GM10248 (cell line): ENCODE data around the gene ZNF205.

Experiments used
- CTCF ChIA-PET: fragments of 300-600 bp; sonication (Branson Sonifier 250); formaldehyde crosslinking; extraction: SDS; loops from one replicate; lab custom pipeline; 2021; ENCODE audit warnings: antibody characterized with exemption; lab: Yijun Ruan, JAX
- POLR2A ChIA-PET: fragments of 350-650 bp; sonication (Branson Sonifier 250); formaldehyde crosslinking; extraction: SDS; loops from one replicate; lab custom pipeline; 2020; ENCODE audit warnings: antibody characterized with exemption; lab: Yijun Ruan, JAX
- DNase-seq: peaks from one replicate; pipeline ENCODE4 v3.0.0; 2012; ENCODE audit errors: extremely low spot score
- CTCF ChIP-seq: IDR thresholded peaks from 2 replicates; pipeline ENCODE4 v1.5.1; 2012; ENCODE audit warnings: mild to moderate bottlenecking, low read depth; ENCODE audit errors: extremely low read depth, missing control alignments, control extremely low read depth

ZNF205 gene

DNA sequence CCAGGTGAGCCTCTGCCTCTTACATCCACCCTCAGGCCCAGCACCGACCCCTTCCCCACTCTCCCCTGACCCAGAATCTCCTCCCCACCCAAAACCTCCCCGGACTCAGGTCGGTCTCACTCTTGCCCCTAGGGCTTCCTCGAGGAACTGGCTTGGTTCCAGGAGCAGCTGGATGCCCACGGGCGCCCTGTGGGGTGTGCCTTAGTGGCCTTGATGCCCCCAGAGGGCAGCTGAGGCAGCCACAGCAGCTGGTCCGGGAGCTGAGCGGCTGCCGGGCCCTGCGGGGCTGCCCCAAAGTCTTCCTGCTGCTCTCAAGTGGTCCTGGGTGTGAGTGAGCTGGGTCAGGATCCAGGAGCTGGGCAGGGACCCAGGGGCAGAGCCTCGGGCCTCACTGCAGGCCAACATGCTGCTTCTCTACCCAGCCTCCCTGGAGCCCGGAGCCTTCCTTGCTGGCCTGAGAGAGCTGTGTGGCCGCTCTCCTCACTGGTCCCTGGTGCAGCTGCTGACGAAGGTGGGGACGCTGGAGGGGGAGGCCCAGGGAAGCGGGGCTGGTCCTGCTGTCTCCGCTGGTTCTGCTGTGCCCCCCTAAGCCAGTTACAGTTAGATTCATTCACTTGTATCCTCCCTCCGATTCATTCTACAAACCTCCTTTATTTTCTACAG is 32.1 kb downstream of the ZNF205 start:
- POLR2A ChIA-PET, result interaction anchor here (0.6 kb wide), 1 partner anchor 70 kb away, joined by 3 read pairs; no protein-coding TSS in a partner anchor
- no peak for DNase-seq

DNA sequence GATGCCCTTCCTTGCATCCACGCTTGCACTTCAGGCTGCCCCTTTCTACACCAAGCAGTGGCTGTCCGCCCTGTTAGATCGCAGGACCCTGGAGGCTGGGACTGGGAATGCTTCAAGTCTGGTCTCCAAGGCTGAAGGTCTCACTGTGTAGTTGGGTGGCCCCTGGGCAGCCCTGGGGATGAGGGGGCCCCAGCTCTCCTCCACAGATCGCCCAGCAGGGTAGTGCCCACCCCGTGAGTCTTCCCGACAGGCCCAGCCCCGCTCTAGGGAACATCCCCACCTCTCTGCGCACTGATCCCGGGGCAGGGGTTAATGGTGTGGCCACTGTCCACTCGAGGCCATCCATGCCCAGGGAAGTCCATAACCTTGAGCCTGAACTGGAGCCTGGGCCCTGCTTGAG is 32.8 kb downstream of the ZNF205 start:
- CTCF ChIA-PET, result interaction anchor here (1.0 to 11.2 kb wide), 2 partner anchors 14 to 85 kb away, joined by 3 to 189 read pairs; partner anchors contain the start of gene ZNF213

More for the DNA sequence above, 32.1 kb downstream of the ZNF205 start:
- no peak for TF ChIP-seq CTCF
- CTCF ChIA-PET, result interaction anchor here (11.2 kb wide), 1 partner anchor 13 kb away, joined by 189 read pairs; the partner anchor contains the start of gene ZNF213

GRCh38 chr16:3145660-3146059 is 33.3 kb downstream of the ZNF205 start:
- TF ChIP-seq CTCF, result no peak
- no peak for DNase-seq
- CTCF ChIA-PET, result interaction anchor here (1.0 to 11.2 kb wide), 2 partner anchors 14 to 86 kb away, joined by 3 to 189 read pairs; partner anchors contain the start of gene ZNF213
- POLR2A ChIA-PET, result no interaction called here

More for the DNA sequence above, 32.8 kb downstream of the ZNF205 start:
- TF ChIP-seq CTCF, result no peak
- DNase-seq, result no peak
- POLR2A ChIA-PET, result interaction anchor here (0.6 kb wide), 1 partner anchor 70 kb away, joined by 3 read pairs; no protein-coding TSS in a partner anchor

DNA sequence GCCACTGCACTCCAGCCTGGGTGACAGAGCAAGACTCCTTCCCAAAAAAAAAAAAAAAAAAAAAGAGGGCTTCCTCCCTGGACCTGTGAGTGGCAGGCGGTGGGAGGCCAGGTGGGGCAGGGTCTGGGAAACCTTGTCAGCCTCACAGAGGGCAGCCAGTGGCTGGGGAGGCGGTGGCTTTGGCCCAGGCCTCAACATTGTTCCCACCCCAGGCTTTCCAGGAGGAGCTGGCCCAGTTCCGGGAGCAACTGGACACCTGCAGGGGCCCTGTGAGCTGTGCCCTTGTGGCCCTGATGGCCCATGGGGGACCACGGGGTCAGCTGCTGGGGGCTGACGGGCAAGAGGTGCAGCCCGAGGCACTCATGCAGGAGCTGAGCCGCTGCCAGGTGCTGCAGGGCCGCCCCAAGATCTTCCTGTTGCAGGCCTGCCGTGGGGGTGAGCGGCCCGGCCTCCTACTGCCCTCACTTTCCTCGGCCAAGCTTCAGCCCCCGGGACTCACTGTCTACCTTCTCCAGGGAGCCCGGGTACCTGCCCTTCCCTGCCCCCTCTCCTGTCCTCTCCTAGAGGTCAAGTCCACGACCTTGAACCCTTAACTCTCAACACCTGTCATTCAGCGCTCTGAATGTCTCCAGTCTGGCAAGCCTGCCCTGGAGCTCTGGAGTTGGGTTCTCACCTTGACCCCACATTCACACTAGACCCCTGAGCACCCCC is 34.8 kb downstream of the ZNF205 start:
- ChIA-PET POLR2A (no interaction called here), CTCF (interaction anchor here (1.2 to 11.2 kb wide), 6 partner anchors 8 to 116 kb away, joined by 3 to 189 read pairs (median 9); partner anchors contain the start of gene ZNF213)
- no peak for TF ChIP-seq CTCF
- no peak for DNase-seq

DNA sequence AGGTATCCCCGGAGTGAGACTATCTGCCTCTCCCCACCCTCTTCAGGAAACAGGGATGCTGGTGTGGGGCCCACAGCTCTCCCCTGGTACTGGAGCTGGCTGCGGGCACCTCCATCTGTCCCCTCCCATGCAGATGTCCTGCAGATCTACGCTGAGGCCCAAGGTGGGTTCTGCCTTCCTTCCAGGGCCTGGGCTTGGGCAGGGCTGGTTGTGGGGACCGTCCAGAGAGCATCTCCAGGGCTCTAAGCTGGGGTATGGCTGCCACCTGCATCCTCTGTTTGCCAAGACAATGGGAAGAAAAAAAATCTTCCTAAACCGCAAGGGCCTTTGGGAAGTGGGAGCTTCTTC is 35.3 kb downstream of the ZNF205 start:
- POLR2A ChIA-PET, result no interaction called here
- CTCF ChIA-PET, result interaction anchor here (1.2 to 11.2 kb wide), 9 partner anchors 8 to 117 kb away, joined by 3 to 189 read pairs (median 8); partner anchors contain the start of gene ZNF213
- DNase-seq, result no peak
- no peak for TF ChIP-seq CTCF

DNA sequence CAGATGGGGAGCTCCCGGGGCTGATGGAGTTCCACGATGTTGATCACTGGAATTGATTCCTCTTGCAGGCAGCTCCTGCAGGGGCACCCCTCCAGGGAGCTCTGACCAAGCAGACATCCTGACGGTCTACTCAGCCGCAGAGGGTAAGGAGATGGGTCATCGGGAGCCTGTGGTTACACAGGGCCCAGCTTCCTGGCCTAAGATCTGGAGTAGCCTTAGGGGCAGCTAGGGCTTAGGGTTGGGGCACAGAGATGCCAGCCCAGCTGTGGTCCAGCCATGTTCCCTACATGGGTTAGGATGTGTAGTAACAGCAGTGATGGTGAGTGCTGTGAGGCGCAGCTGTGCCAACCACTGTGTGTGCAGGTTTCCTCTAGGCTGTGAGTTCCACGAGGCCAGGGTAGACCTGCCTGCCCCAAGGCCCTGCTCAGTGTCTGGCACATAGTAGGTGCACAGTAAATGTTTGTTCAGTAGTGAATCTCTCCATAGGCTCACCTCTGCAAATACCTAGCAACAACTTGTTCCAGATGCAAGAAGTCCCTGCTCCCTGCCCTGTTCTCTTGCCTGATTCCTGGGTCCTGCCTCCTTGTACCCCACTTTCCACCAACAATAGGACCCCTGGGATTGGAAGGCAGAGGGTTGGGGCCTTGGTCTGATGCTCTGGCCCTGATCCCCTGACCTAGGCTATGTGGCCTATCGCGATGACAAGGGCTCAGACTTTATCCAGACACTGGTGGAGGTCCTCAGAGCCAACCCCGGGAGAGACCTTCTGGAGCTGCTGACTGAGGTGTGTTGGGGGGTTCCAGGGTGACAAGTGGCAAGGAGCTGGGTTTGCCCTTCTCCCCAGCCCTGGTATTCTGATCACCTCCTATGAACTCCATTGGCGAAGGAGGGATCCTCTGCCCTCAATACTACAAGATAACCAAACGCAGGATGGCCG is 36.1 kb downstream of the ZNF205 start:
- ChIA-PET CTCF (interaction anchor here (0.7 to 11.2 kb wide), 20 partner anchors 9 to 342 kb away, joined by 3 to 189 read pairs (median 6); partner anchors contain the start of gene ZNF213), POLR2A (interaction anchor here (0.6 kb wide), 1 partner anchor 10 kb away, joined by 7 read pairs; no protein-coding TSS in a partner anchor)
- TF ChIP-seq CTCF, result no peak
- DNase-seq, result no peak
